Measurements from ENCODE around the gene SPSB2. TPM values are rescaled to one million over a fixed set of nuclear protein-coding genes. Genes with fewer than 3 reads are reported as not detected.
A peak's percentile ranks its signal among the peaks of the same experiment; 100 is the strongest.

Gene SPSB2
- total and polyA plus RNA-seq, 9 of the 15 experiments (the other 6 are each of a cell fraction or from before 2014, with no cell fraction given), result 0.10 to 10.6 (median 1.9) TPM

DNA sequence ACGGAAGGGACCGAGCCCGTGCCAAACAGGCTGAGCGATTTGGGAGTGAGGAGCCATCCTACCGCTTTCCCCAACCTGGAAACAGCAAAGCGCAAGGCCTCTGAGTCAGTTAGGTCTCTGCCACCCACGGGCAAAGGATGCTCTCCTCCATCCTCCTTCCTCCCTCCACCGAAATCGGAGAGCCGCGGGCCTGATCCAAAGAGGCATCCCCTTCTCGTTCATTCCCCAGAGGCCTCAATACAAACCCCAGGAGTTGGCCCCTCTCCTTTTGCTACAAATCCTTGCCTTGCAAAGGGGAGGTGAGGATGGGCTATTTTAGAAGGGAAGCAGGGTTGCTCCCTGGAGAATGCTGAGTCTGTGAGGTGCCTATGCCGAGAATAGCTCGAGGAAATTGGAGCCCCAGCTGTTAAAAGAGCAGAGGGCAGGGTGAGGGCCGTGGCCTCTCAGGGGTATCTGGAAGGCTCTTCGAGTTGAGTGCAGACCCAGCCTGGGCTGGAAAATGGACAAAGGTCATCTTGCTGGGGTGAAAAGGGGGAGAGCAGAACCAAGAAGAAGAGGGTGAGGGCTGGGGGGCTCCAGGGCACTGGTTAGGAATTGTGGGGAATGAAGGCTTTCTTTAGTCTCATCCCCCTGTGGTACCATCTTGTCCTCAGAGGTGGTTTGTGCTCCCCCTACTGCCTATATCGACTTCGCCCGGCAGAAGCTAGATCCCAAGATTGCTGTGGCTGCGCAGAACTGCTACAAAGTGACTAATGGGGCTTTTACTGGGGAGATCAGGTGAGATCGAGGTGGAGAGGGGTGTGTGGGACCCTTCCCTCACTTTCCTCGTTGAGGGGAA is 4.7 kb downstream of the SPSB2 start:
- Histone ChIP-seq H3K4me2 (ENCODE audit: insufficient read depth, low read length) (peak overlapping the region; percentile 87), H2AFZ (ENCODE audit: low read depth, low read length) (no peak overlapping the region), H3K9me1 (ENCODE audit: control insufficient read depth, insufficient read depth, low read length) (no peaks in the 10 kb centered on the region), H3K27me3 (ENCODE audit: control insufficient read depth in 2 of 2, insufficient read depth in 2 of 2, low read length in 2 of 2) (no peaks in the 10 kb centered on the region), H3K36me3 (ENCODE audit: control insufficient read depth, insufficient read depth, low read length) (peaks cover 61% of the 10 kb centered on the region), H4K20me1 (replicated peaks; ENCODE audit: control insufficient read depth, insufficient read depth, low read length) (peaks cover 47% of the 10 kb centered on the region), H3K9me3 (replicated peaks; ENCODE audit: control insufficient read depth, insufficient read depth, low read depth, low read length) (no peaks in the 10 kb centered on the region), H3K27ac (ENCODE audit: extremely low read depth, low read depth, low read length) (peak overlapping the region; percentile 94), H3K9ac (ENCODE audit: insufficient read depth in 1 of 2, low read depth in 2 of 2, low read length in 2 of 2) (peak overlapping the region; percentile 87 to 98), H3K4me3 (peak overlapping the region; percentile 96), H3K79me2 (ENCODE audit: control insufficient read depth, insufficient read depth, low read length) (peaks cover 51% of the 10 kb centered on the region), H3K4me1 (replicated peaks in 1 of 2; ENCODE audit: control insufficient read depth in 2 of 2, insufficient read depth in 2 of 2, low read length in 2 of 2) (peaks cover 33 to 58% of the 10 kb centered on the region in 2 experiments; a peak in 4 of 5 replicates)
- ChIA-PET POLR2A (interaction anchor here (0.5 to 11.3 kb wide), 26 partner anchors 10 to 1050 kb away, joined by 3 to 174 read pairs (median 4); partner anchors contain the start of genes C12orf57, CDCA3, MLF2 and RNU7-1), CTCF (ENCODE audit: low intra/inter-chr PET ratio) (interaction anchor here (0.9 to 1.5 kb wide), 4 partner anchors 93 to 245 kb away, joined by 3 to 5 read pairs (median 3); no protein-coding TSS in a partner anchor)
- intact Hi-C loops (cut with micrococcal nuclease) (loop anchor here (5.0 kb wide), 1 partner anchor 74 kb away; the partner anchor contains the start of genes C12orf57 and RNU7-1), in situ Hi-C loops (cut with MboI) (loop anchor here (5.0 kb wide), 1 partner anchor 74 kb away; the partner anchor contains the start of genes C12orf57 and RNU7-1)
- peak in 2 of 4 experiments; percentile 13 to 36 for DNase-seq (ENCODE audit: extremely low read depth in 1 of 4, low spot score in 3 of 4)
- 1% methylated on average over 17 of the region's 22 CpGs for whole genome bisulfite sequencing (ENCODE audit: insufficient coverage, low coverage, missing lambda C conversion rate)
- BruUV-seq (replicated peaks), result no TSS peak
- peak; percentile 58 for FAIRE-seq
- no peak for ATAC-seq
- TF ChIP-seq NRF1 (conservative IDR thresholded peaks at IDR 0.05 in 1 of 2, IDR thresholded peaks at IDR 0.05 in 1 of 2) (peak; percentile 34 to 58; a peak in 3 of 4 replicates), HDAC6 (IDR thresholded peaks at IDR 0.05; ENCODE audit: low read depth, low read length) (no peak), GATA2 (CRISPR knock-in tag; IDR thresholded peaks at IDR 0.05) (peak; percentile 51; the same call in 1 of the 2 replicates), ETV6 (IDR thresholded peaks at IDR 0.05; ENCODE audit: borderline replicate concordance in 1 of 2, low read depth in 2 of 2, low read length in 1 of 2) (no peak), ETV6 (CRISPR knock-in tag; IDR thresholded peaks at IDR 0.05; ENCODE audit: borderline replicate concordance) (peak; percentile 65; the same call in 1 of the 2 replicates), DMBX1 (CRISPR knock-in tag; IDR thresholded peaks at IDR 0.05; ENCODE audit: borderline replicate concordance) (no peak), MAFF (IDR thresholded peaks at IDR 0.05; ENCODE audit: low read length) (peak; percentile 12; the same call in 1 of the 2 replicates)
- TF ChIP-seq, protein P1, sequence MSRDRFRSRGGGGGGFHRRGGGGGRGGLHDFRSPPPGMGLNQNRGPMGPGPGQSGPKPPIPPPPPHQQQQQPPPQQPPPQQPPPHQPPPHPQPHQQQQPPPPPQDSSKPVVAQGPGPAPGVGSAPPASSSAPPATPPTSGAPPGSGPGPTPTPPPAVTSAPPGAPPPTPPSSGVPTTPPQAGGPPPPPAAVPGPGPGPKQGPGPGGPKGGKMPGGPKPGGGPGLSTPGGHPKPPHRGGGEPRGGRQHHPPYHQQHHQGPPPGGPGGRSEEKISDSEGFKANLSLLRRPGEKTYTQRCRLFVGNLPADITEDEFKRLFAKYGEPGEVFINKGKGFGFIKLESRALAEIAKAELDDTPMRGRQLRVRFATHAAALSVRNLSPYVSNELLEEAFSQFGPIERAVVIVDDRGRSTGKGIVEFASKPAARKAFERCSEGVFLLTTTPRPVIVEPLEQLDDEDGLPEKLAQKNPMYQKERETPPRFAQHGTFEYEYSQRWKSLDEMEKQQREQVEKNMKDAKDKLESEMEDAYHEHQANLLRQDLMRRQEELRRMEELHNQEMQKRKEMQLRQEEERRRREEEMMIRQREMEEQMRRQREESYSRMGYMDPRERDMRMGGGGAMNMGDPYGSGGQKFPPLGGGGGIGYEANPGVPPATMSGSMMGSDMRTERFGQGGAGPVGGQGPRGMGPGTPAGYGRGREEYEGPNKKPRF (IDR thresholded peaks at IDR 0.05; ENCODE audit: low read depth, low read length), result no peak

Measured in K562 (cell line).